GM12878 (cell line): Measurements from ENCODE around the gene INPP4B. TPM values are rescaled to one million over a fixed set of nuclear protein-coding genes. Genes with fewer than 3 reads are reported as not detected.
A peak's percentile ranks its signal among the peaks of the same experiment; 100 is the strongest.

Experiments
- ATAC-seq: fragments of 200-7000 bp; cut with Tn5 transposase; 3 replicates; pipeline ENCODE4 v1.9.1; 2020; ENCODE audit warnings: mild to moderate bottlenecking, moderate library complexity
- BruUV-seq: library from RNA; stranded (reverse); fragments of 400-500 nt; replicated peaks from 2 replicates; lab custom pipeline; 2021; lab: Mats Ljungman, UMichigan
- CTCF ChIA-PET: fragments of 300-600 bp; sonication (Branson Sonifier 250); formaldehyde crosslinking; extraction: SDS; loops from one replicate; lab custom pipeline; 2021; ENCODE audit warnings: inconsistent platforms; lab: Yijun Ruan, JAX
- POLR2A ChIA-PET: fragments of 350-600 bp; formaldehyde crosslinking; extraction: SDS; loops from one replicate; lab custom pipeline; 2021; ENCODE audit warnings: inconsistent platforms; lab: Charles Lee
- RAD21 ChIA-PET: fragments of 300-600 bp; sonication (Branson Sonifier 250); formaldehyde crosslinking; loops from one replicate; lab custom pipeline; 2023; ENCODE audit warnings: antibody characterized with exemption; ENCODE audit not compliant: unreplicated experiment; lab: Charles Lee
- SMC1A ChIA-PET: fragments of 300-600 bp; sonication (Branson Sonifier 250); formaldehyde crosslinking; loops from one replicate; lab custom pipeline; 2023; ENCODE audit not compliant: unreplicated experiment, uncharacterized antibody; lab: Charles Lee
- DNase-seq: peaks from one replicate; pipeline ENCODE4 v3.0.0-alpha.2; 2011; ENCODE audit warnings: low read depth, low spot score
- FAIRE-seq: peaks from 3 replicates; lab custom pipeline; 2011; peaks lifted over from hg19 to GRCh38; lab: Jason Lieb, UNC
- H2AFZ ChIP-seq: 2 replicates; pipeline ENCODE4 v1.6.0; 2011; ENCODE audit warnings: low read depth, low read length, control low read depth; ENCODE audit not compliant: control insufficient read depth
- H3K27ac ChIP-seq: 2 replicates; pipeline ENCODE4 v1.5.1; 2011; ENCODE audit warnings: control low read depth; ENCODE audit not compliant: control insufficient read depth, insufficient read depth
- H3K27me3 ChIP-seq, 2 experiments: replicated peaks in 1 of 2; 2 replicates each; pipeline versions ENCODE4 v1.6.0 to v1.6.1; 2011; ENCODE audit warnings: low read length in 1 of 2; ENCODE audit not compliant: control insufficient read depth in 2 of 2, insufficient read depth in 2 of 2
- H3K36me3 ChIP-seq, 2 experiments: 2 replicates each; pipeline ENCODE4 v1.5.1; 2011; ENCODE audit warnings: low read length in 1 of 2; ENCODE audit not compliant: control insufficient read depth in 2 of 2, insufficient read depth in 2 of 2
- H3K4me1 ChIP-seq: 2 replicates; pipeline ENCODE4 v1.6.1; 2011; ENCODE audit warnings: mild to moderate bottlenecking, low read length, moderate library complexity, mixed read lengths; ENCODE audit not compliant: control insufficient read depth, insufficient read depth
- H3K4me2 ChIP-seq: 2 replicates; pipeline ENCODE4 v1.6.0; 2011; ENCODE audit warnings: control low read depth; ENCODE audit not compliant: control insufficient read depth, insufficient read depth
- H3K4me3 ChIP-seq: fragments of 200-600 bp; sonication (generic); 2 replicates; pipeline ENCODE4 v1.5.1; 2016
- H3K79me2 ChIP-seq: 2 replicates; pipeline ENCODE4 v1.6.0; 2011; ENCODE audit warnings: low read length; ENCODE audit not compliant: control insufficient read depth, insufficient read depth
- H3K9ac ChIP-seq: 2 replicates; pipeline ENCODE4 v1.8.0; 2011; ENCODE audit warnings: low read length, control low read depth, mixed read lengths; ENCODE audit not compliant: control insufficient read depth, insufficient read depth
- H3K9me3 ChIP-seq: replicated peaks from 3 replicates; pipeline ENCODE4 v1.5.1; 2011; ENCODE audit warnings: mild to moderate bottlenecking, low read length; ENCODE audit not compliant: control insufficient read depth, insufficient read depth
- H4K20me1 ChIP-seq: 2 replicates; pipeline ENCODE4 v1.6.0; 2011; ENCODE audit not compliant: control insufficient read depth, insufficient read depth
- ETV6 ChIP-seq, 2 experiments: fragments of 450-650 bp in 1 of 2; IDR thresholded peaks in 1 of 2; conservative IDR thresholded peaks in 1 of 2; 2 replicates each; pipeline ENCODE4 v1.6.1; 2014; ENCODE audit warnings: antibody characterized with exemption in 1 of 2, borderline replicate concordance in 1 of 2, low read depth in 1 of 2, mild to moderate bottlenecking in 1 of 2, moderate library complexity in 1 of 2
- GABPA ChIP-seq: IDR thresholded peaks from 2 replicates; pipeline ENCODE4 v1.6.1; 2014; ENCODE audit warnings: antibody characterized with exemption, low read depth, mild to moderate bottlenecking, inconsistent platforms
- GATAD2B ChIP-seq: fragments of 450-650 bp; conservative IDR thresholded peaks from 2 replicates; pipeline ENCODE4 v1.6.1; 2017; ENCODE audit warnings: low read depth, mild to moderate bottlenecking, moderate library complexity
- HDAC2 ChIP-seq: fragments of 200-600 bp; sonication (generic); IDR thresholded peaks from 2 replicates; pipeline ENCODE4 v1.6.1; 2017
- HDAC6 ChIP-seq: fragments of 200-600 bp; sonication (generic); IDR thresholded peaks from one replicate; pipeline ENCODE4 v1.8.0; 2017; ENCODE audit warnings: antibody characterized with exemption; ENCODE audit not compliant: unreplicated experiment
- JUNB ChIP-seq: IDR thresholded peaks from 2 replicates; pipeline ENCODE4 v1.6.1; 2016; ENCODE audit warnings: antibody characterized with exemption, mild to moderate bottlenecking
- KDM1A ChIP-seq: fragments of 200-600 bp; sonication (generic); IDR thresholded peaks from 2 replicates; pipeline ENCODE4 v1.6.1; 2016; ENCODE audit warnings: borderline replicate concordance
- MTA3 ChIP-seq: IDR thresholded peaks from 2 replicates; pipeline ENCODE4 v1.6.1; 2012; ENCODE audit warnings: low read length, inconsistent platforms, borderline replicate concordance
- RBBP5 ChIP-seq: fragments of 200-600 bp; sonication (generic); conservative IDR thresholded peaks from 2 replicates; pipeline ENCODE4 v1.6.1; 2016
- RELA ChIP-seq: fragments of 450-650 bp; IDR thresholded peaks from 2 replicates; pipeline ENCODE4 v1.8.0; 2014; ENCODE audit warnings: borderline replicate concordance; ENCODE audit not compliant: partially characterized antibody
- SMAD5 ChIP-seq: IDR thresholded peaks from 2 replicates; pipeline ENCODE4 v1.6.1; 2016; ENCODE audit warnings: antibody characterized with exemption, low read depth
- ZBTB11 ChIP-seq: fragments of 450-650 bp; formaldehyde crosslinking; IDR thresholded peaks from 2 replicates; pipeline ENCODE4 v1.5.0; 2022; ENCODE audit warnings: mild to moderate bottlenecking, missing genetic modification characterization
- ZNF217 ChIP-seq: fragments of 450-650 bp; IDR thresholded peaks from 2 replicates; pipeline ENCODE4 v1.6.1; 2017; ENCODE audit warnings: antibody characterized with exemption, mild to moderate bottlenecking
- ZNF274 ChIP-seq: IDR thresholded peaks from one replicate; pipeline ENCODE4 v1.8.0; 2011; ENCODE audit not compliant: insufficient read length, insufficient read depth
- WGBS: methylation state at CpG from one replicate; pipeline ENCODE4 v1.1.6; 2016; ENCODE audit warnings: low lambda C conversion rate; ENCODE audit not compliant: insufficient replicate concordance, insufficient coverage; ENCODE audit errors: missing lambda C conversion rate; 5-methylcytosine and 5-hydroxymethylcytosine counted together
- in situ Hi-C: fragments of 300-500 bp; cut with MboI; formaldehyde crosslinking; loops from 9 replicates; pipeline ENCODE4 v1.14.3; 2018; ENCODE audit warnings: mixed read lengths
- intact Hi-C: fragments of 100-400 bp; cut with micrococcal nuclease; formaldehyde crosslinking; loops from one replicate; pipeline ENCODE4 v1.14.2; 2022; ENCODE audit not compliant: unreplicated experiment
- polyA plus RNA-seq, 11 experiments: library from polyadenylated mRNA; depleted of rRNA in 4 of 11; unstranded in 6 of 11; stranded (reverse) in 5 of 11; fragments of >200 nt; fragmentation: Nextera tagmentation in 4 of 11; fragmentation: Illumina TruSeq in 1 of 11; extraction: Ambion mirVana in 4 of 11; extraction: Trizol in 1 of 11; gene quantifications; 1 replicate in 1 of 11; 2 replicates in 10 of 11; pipeline versions ENCODE4 v1.2.1 to v1.2.3, GENCODE V29; 2011 to 2016; ENCODE audit warnings: inconsistent platforms in 2 of 11, missing spikeins in 2 of 11, low read depth in 1 of 11
- total RNA-seq, 4 experiments: library from RNA; depleted of rRNA in 3 of 4; stranded (reverse); fragments of >200 nt in 3 of 4; fragmentation: Illumina TruSeq in 1 of 4; extraction: Trizol in 1 of 4; gene quantifications; 2 replicates each; pipeline versions ENCODE4 v1.2.1 to v1.2.3, GENCODE V29; 2013 to 2021

INPP4B gene
- total and polyA plus RNA-seq, 10 of the 15 experiments (the other 5 are each of a cell fraction or from before 2014, with no cell fraction given), result 0.53 to 11.2 (median 0.95) TPM

GRCh38 chr4:142380052-142380602 lies 466.0 kb downstream of the INPP4B start:
- ChIA-PET CTCF (interaction anchor here (1.3 to 2.8 kb wide), 5 partner anchors 8 to 187 kb away, joined by 5 to 16 read pairs (median 7); no protein-coding TSS in a partner anchor), RAD21 (interaction anchor here (1.3 to 3.1 kb wide), 5 partner anchors 8 to 187 kb away, joined by 6 to 26 read pairs (median 15); no protein-coding TSS in a partner anchor), POLR2A (interaction anchor here (0.5 to 2.5 kb wide), 4 partner anchors 9 to 49 kb away, joined by 3 to 12 read pairs (median 4); no protein-coding TSS in a partner anchor), SMC1A (interaction anchor here (1.2 to 3.8 kb wide), 8 partner anchors 7 to 27 kb away, joined by 3 to 49 read pairs (median 14); no protein-coding TSS in a partner anchor)
- no peaks in the 10 kb centered on the region for H4K20me1 ChIP-seq
- H3K9ac ChIP-seq, result no peak overlapping the region
- no peak overlapping the region for H3K27ac ChIP-seq
- TF ChIP-seq GABPA (no peak), ZNF217 (no peak), HDAC2 (no peak), ZBTB11 (no peak), ZNF274 (no peak), KDM1A (no peak), RBBP5 (no peak), JUNB (no peak), ETV6 (conservative IDR thresholded peaks at IDR 0.05 in 1 of 2, IDR thresholded peaks at IDR 0.05 in 1 of 2; ENCODE audit: borderline replicate concordance in 1 of 2, low read depth in 1 of 2) (no peak), SMAD5 (no peak), MTA3 (no peak), RELA (no peak), HDAC6 (no peak), GATAD2B (no peak)
- no peak overlapping the region for H3K4me3 ChIP-seq
- intact Hi-C loops, result no loop called here
- no peaks in the 10 kb centered on the region for H3K27me3 ChIP-seq
- ATAC-seq, result 0 out of 3 replicates have a peak, but pooled peaks have one; percentile 2
- WGBS, result 18% methylated on average over 5 of the region's 5 CpGs
- no peak overlapping the region for H2AFZ ChIP-seq
- no peaks in the 10 kb centered on the region for H3K4me1 ChIP-seq
- BruUV-seq, result no TSS peak
- no peaks in the 10 kb centered on the region for H3K79me2 ChIP-seq
- in situ Hi-C loops, result no loop called here
- DNase-seq, result no peak
- FAIRE-seq, result no peak
- H3K9me3 ChIP-seq, result no peaks in the 10 kb centered on the region
- H3K4me2 ChIP-seq, result no peak overlapping the region
- no peaks in the 10 kb centered on the region for H3K36me3 ChIP-seq
